EL (cell line): Measurements from ENCODE around the gene SLC7A8.
"Not testable (repeated sequence)": the region's sequence is repeated elsewhere in the genome, so short reads cannot be mapped to it uniquely, and the experiment has no call there.

Experiments used
- DNase-seq: peaks from one replicate; pipeline ENCODE4 v3.0.0-alpha.2; 2016

Gene SLC7A8

GRCh38 chr14:23183479-23183878 is at the start of gene SLC7A8:
TSS of gene SLC7A8 (minus strand) at chr14:23183660. CDS start at chr14:23182914, 746 bp downstream.
- DNase-seq: peak; percentile 19

GRCh38 chr14:23232241-23232808 is 48.9 kb upstream of the SLC7A8 start:
- not testable (repeated sequence) for DNase-seq

GRCh38 chr14:23228812-23229211 is 45.4 kb upstream of the SLC7A8 start:
- DNase-seq: no peak

GRCh38 chr14:23227566-23227965 is 44.1 kb upstream of the SLC7A8 start:
- DNase-seq: no peak

- DNase-seq: not testable (repeated sequence)
These were observed 41.5 kb upstream of the SLC7A8 start for GRCh38 chr14:23224958-23225357.

- DNase-seq: no peak
These were observed 35.6 kb upstream of the SLC7A8 start for GRCh38 chr14:23219075-23219474.

- no peak for DNase-seq
These were observed 33.9 kb upstream of the SLC7A8 start for GRCh38 chr14:23217032-23218020.

- no peak for DNase-seq
These were observed 32.0 kb upstream of the SLC7A8 start for GRCh38 chr14:23215421-23215820.

GRCh38 chr14:23209651-23210423 is 26.4 kb upstream of the SLC7A8 start:
- DNase-seq: peak; percentile 20

- DNase-seq: no peak
These were observed 24.9 kb upstream of the SLC7A8 start for GRCh38 chr14:23208324-23208723.

GRCh38 chr14:23207146-23207540 is 23.7 kb upstream of the SLC7A8 start:
- DNase-seq: no peak

- no peak for DNase-seq
These were observed 23.1 kb upstream of the SLC7A8 start for GRCh38 chr14:23206422-23207145.

GRCh38 chr14:23202001-23202400 is 18.5 kb upstream of the SLC7A8 start:
- no peak for DNase-seq

- not testable (repeated sequence) for DNase-seq
These were observed 15.7 kb upstream of the SLC7A8 start for GRCh38 chr14:23199141-23199540.

GRCh38 chr14:23196487-23196886 is 13.0 kb upstream of the SLC7A8 start:
- DNase-seq: not testable (repeated sequence)

- no peak for DNase-seq
These were observed 12.2 kb upstream of the SLC7A8 start for GRCh38 chr14:23195552-23196101.

GRCh38 chr14:23193432-23193831 is 10.0 kb upstream of the SLC7A8 start:
- DNase-seq: no peak

GRCh38 chr14:23187925-23188324 is 4.5 kb upstream of the SLC7A8 start:
- no peak for DNase-seq

- DNase-seq: peak; percentile 64
These were observed 3.6 kb upstream of the SLC7A8 start for GRCh38 chr14:23186913-23187654.

- DNase-seq: peak; percentile 40
These were observed 1.6 kb upstream of the SLC7A8 start for GRCh38 chr14:23185063-23185462.

- DNase-seq: peak; percentile 14
These were observed 346 bp downstream of the SLC7A8 start for GRCh38 chr14:23183158-23183470.
